ENCODE data around the gene ZNF827.

- TF ChIP-seq RAD21 (IDR thresholded peaks at IDR 0.05; ENCODE audit: low read depth): no peak
- no peak for TF ChIP-seq CEBPB (IDR thresholded peaks at IDR 0.05)
- no peak for TF ChIP-seq ZBTB7A (IDR thresholded peaks at IDR 0.05; ENCODE audit: low read depth)
- TF ChIP-seq EGR1 (IDR thresholded peaks at IDR 0.05): no peak
- TF ChIP-seq YY1 (IDR thresholded peaks at IDR 0.05; ENCODE audit: low read depth): no peak
- no peak for TF ChIP-seq TAF1 (IDR thresholded peaks at IDR 0.05; ENCODE audit: low read depth)
These were observed 202.3 kb downstream of the ZNF827 start for GRCh38 chr4:145736241-145736831.
